ENCODE measurements around the gene RHOT2.

The RHOT2 gene

DNA sequence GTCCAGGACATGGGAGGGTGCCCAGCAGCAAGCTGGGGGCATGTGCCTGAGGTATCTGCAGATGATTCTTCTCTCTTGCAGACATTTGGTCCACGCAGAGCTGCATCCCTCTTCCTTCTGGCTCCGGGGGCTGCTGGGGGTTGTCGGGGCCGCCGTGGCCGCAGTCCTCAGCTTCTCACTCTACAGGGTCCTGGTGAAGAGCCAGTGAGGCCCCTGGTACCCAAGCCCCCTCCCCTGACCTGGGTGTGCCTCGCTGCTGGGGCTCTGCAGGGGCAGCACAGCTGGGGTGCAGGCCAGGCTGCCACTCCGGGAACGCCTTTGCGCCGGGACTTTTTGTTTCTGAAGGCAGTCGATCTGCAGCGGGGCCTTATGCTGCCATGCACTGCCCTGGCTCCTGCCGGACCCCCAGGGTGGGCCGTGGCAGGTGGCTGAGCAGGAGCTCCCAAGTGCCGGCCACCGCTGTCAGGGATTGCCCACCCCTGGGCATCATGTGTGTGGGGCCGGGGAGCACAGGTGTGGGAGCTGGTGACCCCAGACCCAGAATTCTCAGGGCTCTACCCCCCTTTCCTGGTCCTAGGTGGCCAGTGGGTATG is 5.6 kb downstream of the RHOT2 start:
- TF ChIP-seq CTCF (IDR thresholded peaks at IDR 0.05; ENCODE audit: control extremely low read depth, extremely low read depth, low read depth, missing control alignments), result no peak
- no peak for DNase-seq (ENCODE audit: extremely low spot score)
- ChIA-PET CTCF (no interaction called here), POLR2A (interaction anchor here (0.7 kb wide), 1 partner anchor 32 kb away, joined by 3 read pairs; the partner anchor contains the start of gene MCRIP2)

GRCh38 chr16:674214-674881 is 6.4 kb downstream of the RHOT2 start:
- CTCF ChIA-PET, result interaction anchor here (1.4 to 1.6 kb wide), 3 partner anchors 11 to 15 kb away, joined by 3 to 5 read pairs (median 3); no protein-coding TSS in a partner anchor
- POLR2A ChIA-PET, result no interaction called here
- no peak for DNase-seq (ENCODE audit: extremely low spot score)
- no peak for TF ChIP-seq CTCF (IDR thresholded peaks at IDR 0.05; ENCODE audit: control extremely low read depth, extremely low read depth, low read depth, missing control alignments)

DNA sequence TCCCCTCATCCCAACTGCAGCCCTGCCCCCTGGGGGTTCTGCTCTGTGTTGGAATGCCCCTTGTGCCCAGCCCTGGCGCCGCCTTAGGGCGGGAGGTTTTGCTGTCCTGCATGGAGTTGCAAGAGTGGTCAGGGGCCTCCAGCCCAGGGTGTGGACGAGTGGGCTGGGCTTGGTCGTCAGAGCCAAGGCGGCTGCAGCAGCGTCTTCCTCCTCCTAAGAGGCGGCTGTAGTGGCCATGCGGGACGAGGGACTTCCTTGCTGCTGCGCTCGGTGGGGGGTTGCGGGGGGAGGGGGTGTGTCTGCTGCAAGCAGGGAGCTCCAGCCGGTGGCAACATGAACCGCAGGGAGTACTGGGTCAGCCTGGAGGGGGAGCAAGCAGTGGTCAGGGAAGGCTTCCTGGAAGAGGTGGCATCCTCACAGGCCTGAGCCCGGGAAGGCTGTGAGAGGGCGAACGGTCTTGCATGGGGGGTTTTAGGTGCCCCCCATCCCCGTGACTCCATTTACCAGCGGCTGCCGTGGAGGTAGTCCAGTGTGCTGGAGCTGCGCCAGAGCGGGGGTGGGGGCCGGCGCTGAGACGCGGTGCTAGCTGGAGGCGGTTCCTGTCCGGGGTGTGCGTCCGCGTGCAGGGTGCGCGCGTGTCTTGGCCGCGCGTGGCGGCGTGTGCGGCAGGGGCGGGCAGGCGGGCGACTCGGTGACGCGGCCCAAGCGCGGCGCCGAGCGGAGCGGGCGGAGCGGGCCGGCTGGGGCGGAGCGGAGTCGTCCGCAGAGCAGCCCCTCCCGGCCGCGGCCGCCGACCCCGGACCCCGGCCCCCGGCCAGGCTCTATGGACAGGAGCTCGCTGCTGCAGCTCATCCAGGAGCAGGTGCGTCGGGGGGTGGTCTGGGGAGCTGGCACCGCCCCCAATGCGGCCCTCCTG is 7.3 kb downstream of the RHOT2 start, which contains the start of gene RHBDL1:
RHBDL1 (plus strand) TSS at position 704 of the 916 bp plus-strand sequence; CDS start at position 824, 120 bp downstream.
- CTCF ChIA-PET, result interaction anchor here (1.0 to 1.6 kb wide), 6 partner anchors 8 to 27 kb away, joined by 3 to 5 read pairs (median 4); partner anchors contain the start of gene JMJD8
- no peak for TF ChIP-seq CTCF (IDR thresholded peaks at IDR 0.05; ENCODE audit: control extremely low read depth, extremely low read depth, low read depth, missing control alignments)
- POLR2A ChIA-PET, result no interaction called here
- DNase-seq (ENCODE audit: extremely low spot score), result no peak

DNA sequence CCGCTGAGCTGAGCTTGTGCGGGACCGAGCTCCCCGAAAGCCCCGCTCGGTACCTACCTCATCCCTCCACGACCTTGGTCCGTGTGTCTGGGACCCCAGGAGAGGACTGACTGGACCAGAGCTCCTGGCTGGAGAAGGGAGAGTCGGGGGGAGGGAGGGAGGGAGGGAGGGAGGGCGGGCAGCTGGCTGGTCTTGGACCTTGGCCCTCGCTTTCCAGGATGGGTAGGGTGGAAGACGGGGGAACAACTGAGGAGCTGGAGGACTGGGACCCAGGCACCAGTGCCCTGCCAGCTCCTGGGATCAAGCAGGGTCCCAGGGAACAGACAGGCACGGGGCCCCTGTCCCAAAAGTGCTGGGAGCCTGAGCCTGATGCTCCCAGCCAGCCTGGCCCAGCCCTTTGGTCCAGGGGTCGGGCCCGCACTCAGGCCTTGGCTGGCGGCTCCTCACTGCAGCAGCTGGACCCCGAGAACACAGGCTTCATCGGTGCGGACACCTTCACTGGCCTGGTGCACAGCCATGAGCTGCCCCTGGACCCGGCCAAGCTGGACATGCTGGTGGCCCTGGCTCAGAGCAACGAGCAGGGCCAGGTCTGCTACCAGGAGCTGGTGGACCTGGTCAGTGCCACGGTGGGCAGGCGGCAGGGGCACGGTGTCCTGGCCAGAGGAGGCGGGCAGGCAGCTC is 8.1 kb downstream of the RHOT2 start:
- no peak for TF ChIP-seq CTCF (IDR thresholded peaks at IDR 0.05; ENCODE audit: control extremely low read depth, extremely low read depth, low read depth, missing control alignments)
- ChIA-PET CTCF (interaction anchor here (1.0 to 1.6 kb wide), 5 partner anchors 8 to 28 kb away, joined by 3 to 5 read pairs (median 4); partner anchors contain the start of gene JMJD8), POLR2A (no interaction called here)
- no peak for DNase-seq (ENCODE audit: extremely low spot score)

- CTCF ChIA-PET, result interaction anchor here (1.3 to 1.4 kb wide), 2 partner anchors 9 to 28 kb away, joined by 3 to 4 read pairs; no protein-coding TSS in a partner anchor
- POLR2A ChIA-PET, result no interaction called here
Observed at GRCh38 chr16:676565-676902, 8.6 kb downstream of the RHOT2 start.

More at GRCh38 chr16:676565-676902, 8.6 kb downstream of the RHOT2 start:
- TF ChIP-seq CTCF (IDR thresholded peaks at IDR 0.05; ENCODE audit: control extremely low read depth, extremely low read depth, low read depth, missing control alignments), result no peak
- no peak for DNase-seq (ENCODE audit: extremely low spot score)

All from GM10248 (cell line).